Bronchial epithelial cell (primary cell): ENCODE measurements around the gene DKKL1. TPM values are rescaled to one million over a fixed set of nuclear protein-coding genes. Genes with fewer than 3 reads are reported as not detected.

Experiments used
- DNase-seq: peaks from one replicate; pipeline ENCODE4 v3.0.0-alpha.2; 2010; ENCODE audit warnings: low read depth
- FAIRE-seq: peaks from 2 replicates; lab custom pipeline; 2011; peaks lifted over from hg19 to GRCh38; lab: Jason Lieb, UNC
- H3K27me3 ChIP-seq: 2 replicates; pipeline ENCODE4 v1.5.1; 2011; ENCODE audit warnings: low read length; ENCODE audit not compliant: control insufficient read depth, insufficient read depth
- H3K36me3 ChIP-seq: 2 replicates; pipeline ENCODE4 v1.5.1; 2011; ENCODE audit warnings: low read length; ENCODE audit not compliant: control insufficient read depth, insufficient read depth
- H3K4me3 ChIP-seq: 2 replicates; pipeline ENCODE4 v1.5.1; 2011; ENCODE audit warnings: mild to moderate bottlenecking, low read depth, low read length, control low read depth
- CTCF ChIP-seq: IDR thresholded peaks from 2 replicates; pipeline ENCODE4 v1.5.1; 2011; ENCODE audit warnings: mild to moderate bottlenecking, moderate library complexity, low read length, control low read depth, inconsistent platforms; ENCODE audit not compliant: insufficient read depth, severe bottlenecking
- total RNA-seq: library from RNA; depleted of rRNA; stranded (reverse); fragments of >200 nt; gene quantifications from 2 replicates; pipeline ENCODE4 v1.2.1, GENCODE V29; 2014

Gene DKKL1
- total RNA-seq, 1 donor from 2014 or later, result not detected

- Histone ChIP-seq H3K36me3 (peaks cover 8% of the 10 kb centered on the region), H3K27me3 (peaks cover 2% of the 10 kb centered on the region), H3K4me3 (no peak overlapping the region)
- DNase-seq (no peak), FAIRE-seq (no peak)
- TF ChIP-seq CTCF, result no peak
Measured at GRCh38 chr19:49340865-49341718, 22.6 kb upstream of the DKKL1 start.

GRCh38 chr19:49342291-49342721 is 21.4 kb upstream of the DKKL1 start:
- no peak for FAIRE-seq
- no peak for DNase-seq
- peaks cover 2% of the 10 kb centered on the region for H3K27me3 ChIP-seq
- H3K4me3 ChIP-seq, result no peak overlapping the region
- H3K36me3 ChIP-seq, result peaks cover 11% of the 10 kb centered on the region
- TF ChIP-seq CTCF, result no peak

GRCh38 chr19:49343123-49343522 is 20.6 kb upstream of the DKKL1 start:
- FAIRE-seq (no peak), DNase-seq (no peak)
- Histone ChIP-seq H3K27me3 (no peaks in the 10 kb centered on the region), H3K4me3 (no peak overlapping the region), H3K36me3 (peaks cover 12% of the 10 kb centered on the region)
- TF ChIP-seq CTCF, result no peak

GRCh38 chr19:49344505-49345423 is 18.9 kb upstream of the DKKL1 start:
- peaks cover 12% of the 10 kb centered on the region for H3K36me3 ChIP-seq
- no peak for FAIRE-seq
- no peaks in the 10 kb centered on the region for H3K27me3 ChIP-seq
- no peak overlapping the region for H3K4me3 ChIP-seq
- no peak for DNase-seq
- TF ChIP-seq CTCF, result no peak

- FAIRE-seq (no peak), DNase-seq (no peak)
- no peak for TF ChIP-seq CTCF
- Histone ChIP-seq H3K36me3 (peaks cover 13% of the 10 kb centered on the region), H3K4me3 (no peak overlapping the region), H3K27me3 (no peaks in the 10 kb centered on the region)
Measured at GRCh38 chr19:49347191-49347590, 16.5 kb upstream of the DKKL1 start.
